ENCODE measurements around the gene FNDC10.
A peak's percentile ranks its signal among the peaks of the same experiment; 100 is the strongest.

The FNDC10 gene

GRCh38 chr1:1616045-1616790 is 16.3 kb upstream of the FNDC10 start:
- peak in 3 of 5 experiments; percentile 29 to 72 (median 44) for DNase-seq

- DNase-seq, result peak; percentile 91 to 99 (median 98)
Measured at GRCh38 chr1:1615256-1616044, 15.5 kb upstream of the FNDC10 start, which contains the start of gene MIB2. Gene MIB2 (plus strand): TSS chr1:1615500. CDS start chr1:1623453, 7,953 bp downstream.

GRCh38 chr1:1614954-1615255 is 15.0 kb upstream of the FNDC10 start:
- no peak for DNase-seq

GRCh38 chr1:1614204-1614953 is 14.4 kb upstream of the FNDC10 start:
- DNase-seq, result peak in 4 of 5 experiments; percentile 38 to 76 (median 49)

- no peak for DNase-seq
Measured at GRCh38 chr1:1613509-1614082, 13.7 kb upstream of the FNDC10 start.

GRCh38 chr1:1612104-1612400 is 12.1 kb upstream of the FNDC10 start:
- no peak for DNase-seq

- DNase-seq, result no peak
Measured at GRCh38 chr1:1610796-1611195, 10.9 kb upstream of the FNDC10 start.

- no peak for DNase-seq
Measured at GRCh38 chr1:1609822-1610485, 10.0 kb upstream of the FNDC10 start.

GRCh38 chr1:1606232-1606631 is 6.3 kb upstream of the FNDC10 start:
- DNase-seq, result no peak

- no peak for DNase-seq
Measured at GRCh38 chr1:1605724-1606123, 5.8 kb upstream of the FNDC10 start.

- peak in 1 of 5 experiments; percentile 51 for DNase-seq
Measured at GRCh38 chr1:1605034-1605591, 5.2 kb upstream of the FNDC10 start.

- DNase-seq, result no peak
Measured at GRCh38 chr1:1604374-1605033, 4.6 kb upstream of the FNDC10 start.

- DNase-seq, result no peak
Measured at GRCh38 chr1:1603671-1604373, 3.9 kb upstream of the FNDC10 start.

- DNase-seq, result no peak
Measured at GRCh38 chr1:1602968-1603506, 3.1 kb upstream of the FNDC10 start.

GRCh38 chr1:1602304-1602967 is 2.5 kb upstream of the FNDC10 start:
- no peak for DNase-seq

GRCh38 chr1:1601564-1602303 is 1.8 kb upstream of the FNDC10 start:
- no peak for DNase-seq

GRCh38 chr1:1600861-1601563 is 1.1 kb upstream of the FNDC10 start:
- no peak for DNase-seq

GRCh38 chr1:1599030-1599934 is 653 bp downstream of the FNDC10 start:
- peak in 2 of 5 experiments; percentile 20 to 79 for DNase-seq
